ENCODE results near the gene OR7C1.

Gene OR7C1

GRCh38 chr19:14764401-14764800 lies 70.6 kb downstream of the OR7C1 start:
- TF ChIP-seq CTCF (conservative IDR thresholded peaks at IDR 0.05; ENCODE audit: low read depth, low read length), result no peak
- DNase-seq (ENCODE audit: low read depth), result no peak
- H3K4me3 ChIP-seq (ENCODE audit: low read depth, low read length), result no peak overlapping the region

- no peak for TF ChIP-seq CTCF (conservative IDR thresholded peaks at IDR 0.05; ENCODE audit: low read depth, low read length)
- H3K4me3 ChIP-seq (ENCODE audit: low read depth, low read length), result no peak overlapping the region
- DNase-seq (ENCODE audit: low read depth), result no peak
Observed at GRCh38 chr19:14763497-14764145, 71.4 kb downstream of the OR7C1 start.

- no peak for DNase-seq (ENCODE audit: low read depth)
- no peak for TF ChIP-seq CTCF (conservative IDR thresholded peaks at IDR 0.05; ENCODE audit: low read depth, low read length)
- H3K4me3 ChIP-seq (ENCODE audit: low read depth, low read length), result no peak overlapping the region
Observed at GRCh38 chr19:14762111-14762510, 72.9 kb downstream of the OR7C1 start.

GRCh38 chr19:14761607-14762006 lies 73.4 kb downstream of the OR7C1 start:
- no peak for DNase-seq (ENCODE audit: low read depth)
- no peak overlapping the region for H3K4me3 ChIP-seq (ENCODE audit: low read depth, low read length)
- no peak for TF ChIP-seq CTCF (conservative IDR thresholded peaks at IDR 0.05; ENCODE audit: low read depth, low read length)

GRCh38 chr19:14758816-14759215 lies 76.2 kb downstream of the OR7C1 start:
- TF ChIP-seq CTCF (conservative IDR thresholded peaks at IDR 0.05; ENCODE audit: low read depth, low read length), result no peak
- DNase-seq (ENCODE audit: low read depth), result peak; percentile 5
- no peak overlapping the region for H3K4me3 ChIP-seq (ENCODE audit: low read depth, low read length)

- no peak for TF ChIP-seq CTCF (conservative IDR thresholded peaks at IDR 0.05; ENCODE audit: low read depth, low read length)
- DNase-seq (ENCODE audit: low read depth), result no peak
- no peak overlapping the region for H3K4me3 ChIP-seq (ENCODE audit: low read depth, low read length)
Observed at GRCh38 chr19:14748601-14749000, 86.4 kb downstream of the OR7C1 start.
